ENCODE results near the gene PET117.
A peak's percentile ranks its signal among the peaks of the same experiment; 100 is the strongest.
"Not testable (repeated sequence)": the region's sequence is repeated elsewhere in the genome, so short reads cannot be mapped to it uniquely, and the experiment has no call there.

The PET117 gene

GRCh38 chr20:18137412-18138265, at the start of gene PET117, which contains the start of gene KAT14:
TSS of gene PET117 (plus strand) at chr20:18137863. CDS start at chr20:18137956, 93 bp downstream.
TSS of gene KAT14 (plus strand) at chr20:18137863. CDS start at chr20:18142661, 4,798 bp downstream.
- peak; percentile 87 for DNase-seq (ENCODE audit: low spot score)

GRCh38 chr20:18088298-18088697, 49.4 kb upstream of the PET117 start:
- DNase-seq (ENCODE audit: low spot score): not testable (repeated sequence)

DNA sequence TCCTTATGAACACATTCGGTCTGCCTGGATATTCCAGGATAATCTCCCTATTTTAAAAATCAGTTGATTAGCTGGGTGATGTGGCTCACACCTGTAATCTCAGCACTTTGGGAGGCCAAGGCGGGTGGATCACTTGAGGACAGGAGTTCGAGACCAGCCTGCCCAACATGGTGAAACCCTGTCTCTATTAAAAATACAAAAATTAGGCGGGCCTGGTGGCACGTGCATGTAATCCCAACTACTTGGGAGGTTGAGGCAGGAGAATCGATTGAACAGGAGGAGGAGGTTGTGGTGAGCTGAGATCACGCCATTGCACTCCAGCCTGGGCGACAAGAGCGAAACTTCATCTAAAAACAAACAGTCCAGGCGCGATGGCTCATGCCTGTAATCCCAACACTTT, 48.8 kb upstream of the PET117 start:
- DNase-seq (ENCODE audit: low spot score): not testable (repeated sequence)

DNA sequence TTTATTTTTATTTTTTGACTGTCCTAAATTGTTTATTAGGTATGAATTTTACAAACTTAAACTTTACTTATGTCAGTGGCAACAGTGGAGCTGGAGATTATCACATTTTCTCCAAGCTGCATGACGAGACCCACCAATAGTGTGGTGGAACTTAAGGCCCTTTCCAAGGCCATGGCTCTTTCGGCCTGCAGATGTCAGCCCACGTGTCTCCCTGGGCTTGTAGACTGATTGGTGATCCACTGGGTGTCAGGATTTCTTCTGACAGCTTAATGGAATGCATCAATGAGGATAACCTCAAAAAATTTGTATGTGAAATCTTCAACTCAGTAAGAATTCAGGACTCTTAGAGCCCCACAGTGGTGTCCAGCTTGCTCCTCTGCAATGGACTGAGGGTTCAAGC, 47.6 kb upstream of the PET117 start:
- DNase-seq (ENCODE audit: low spot score): no peak

DNA sequence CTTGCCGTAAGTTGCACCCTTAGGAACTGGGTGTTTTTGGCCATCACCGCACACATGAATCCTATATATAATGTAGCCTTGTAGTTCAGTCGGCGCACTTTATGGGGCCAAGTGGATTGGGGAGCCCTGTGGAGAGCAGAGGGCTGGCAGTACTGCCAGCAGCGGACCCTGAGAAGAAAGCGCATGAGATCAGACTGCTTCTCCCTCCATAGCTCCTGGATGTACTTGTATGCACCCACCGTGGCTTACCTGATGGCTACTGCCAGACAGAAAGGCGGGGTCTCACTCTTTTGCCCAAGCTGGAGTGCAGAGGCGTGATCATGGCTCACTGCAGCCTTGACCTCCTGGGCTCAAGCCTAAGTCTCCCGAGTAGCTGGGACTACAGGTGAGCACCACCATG, 47.2 kb upstream of the PET117 start:
- DNase-seq (ENCODE audit: low spot score): no peak

DNA sequence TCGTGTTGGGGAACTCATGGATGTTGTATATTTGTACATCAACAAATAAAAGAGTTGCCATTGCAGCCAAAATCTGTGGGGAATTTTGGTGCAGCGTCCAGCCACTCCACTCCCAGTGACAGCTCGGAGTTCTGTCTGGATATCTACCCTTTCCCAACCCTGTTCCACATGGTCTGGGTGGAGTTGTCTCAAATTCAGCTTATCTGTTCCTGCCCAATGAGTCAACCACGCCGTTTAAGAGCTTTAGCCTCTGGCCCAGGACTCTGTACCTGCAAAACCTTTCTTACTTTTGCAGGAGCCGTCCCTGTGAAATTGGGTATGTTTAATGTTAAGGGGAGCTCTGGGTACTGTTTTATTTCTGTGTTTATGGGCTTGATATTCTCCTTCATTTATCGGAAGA, 46.0 kb upstream of the PET117 start:
- DNase-seq (ENCODE audit: low spot score): no peak

DNA sequence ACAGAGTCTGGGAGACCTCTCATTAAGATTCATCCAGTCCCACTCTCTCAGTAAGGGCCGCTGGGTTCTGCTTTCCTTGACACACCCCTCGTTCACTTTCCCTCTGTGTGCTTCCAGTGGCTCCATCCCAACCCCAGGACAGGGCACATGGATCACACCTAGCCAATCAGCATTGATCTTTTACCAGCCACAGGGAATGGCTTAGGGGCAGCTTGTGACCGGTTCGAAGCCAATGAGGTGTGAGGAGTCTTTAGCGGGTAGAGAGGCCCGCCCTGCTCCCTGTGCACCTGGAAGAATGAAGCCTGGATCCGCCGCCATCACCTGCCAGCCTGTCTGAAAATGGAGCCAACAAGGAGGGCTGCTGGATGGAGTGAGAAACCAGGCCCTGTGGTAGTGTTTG, 44.8 kb upstream of the PET117 start:
- DNase-seq (ENCODE audit: low spot score): no peak

DNA sequence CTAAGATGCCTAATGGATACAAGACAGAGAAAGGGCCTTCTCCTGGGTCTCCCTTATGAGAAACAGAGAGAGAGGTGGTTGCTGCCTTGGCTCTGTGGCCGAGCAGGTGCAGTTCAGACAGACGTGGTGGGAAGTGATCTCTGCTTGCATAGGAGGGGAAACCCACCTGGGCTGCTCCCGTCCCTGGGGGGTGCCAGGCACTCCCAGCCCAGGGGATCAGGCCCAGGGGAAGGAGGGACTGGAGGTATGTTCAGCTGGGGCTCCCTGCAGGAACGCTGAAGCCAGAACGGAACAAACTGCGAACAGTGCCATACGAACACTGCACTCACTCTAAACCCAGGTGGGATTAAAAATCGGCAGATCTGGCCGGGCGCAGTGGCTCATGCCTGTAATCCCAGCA, 44.3 kb upstream of the PET117 start:
- no peak for DNase-seq (ENCODE audit: low spot score)

DNA sequence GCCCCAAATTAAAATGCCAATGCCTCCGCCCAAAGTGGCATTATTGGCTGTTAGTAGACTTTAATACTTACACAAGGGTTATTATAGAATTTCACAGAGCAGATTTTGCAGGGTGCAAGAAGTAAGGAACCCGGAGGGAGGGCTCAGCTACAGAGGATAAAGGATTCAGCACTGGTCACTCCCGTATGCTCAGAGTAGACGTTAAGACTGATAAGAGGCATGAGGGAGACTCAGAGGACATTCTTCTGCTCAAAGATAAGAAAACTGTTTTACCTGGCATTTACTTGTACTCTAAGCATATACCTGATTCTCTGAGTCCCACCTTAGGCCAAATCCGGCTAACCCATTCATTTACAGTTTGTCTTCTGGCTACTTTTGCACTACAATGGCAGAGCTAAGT, 43.5 kb upstream of the PET117 start:
- no peak for DNase-seq (ENCODE audit: low spot score)

DNA sequence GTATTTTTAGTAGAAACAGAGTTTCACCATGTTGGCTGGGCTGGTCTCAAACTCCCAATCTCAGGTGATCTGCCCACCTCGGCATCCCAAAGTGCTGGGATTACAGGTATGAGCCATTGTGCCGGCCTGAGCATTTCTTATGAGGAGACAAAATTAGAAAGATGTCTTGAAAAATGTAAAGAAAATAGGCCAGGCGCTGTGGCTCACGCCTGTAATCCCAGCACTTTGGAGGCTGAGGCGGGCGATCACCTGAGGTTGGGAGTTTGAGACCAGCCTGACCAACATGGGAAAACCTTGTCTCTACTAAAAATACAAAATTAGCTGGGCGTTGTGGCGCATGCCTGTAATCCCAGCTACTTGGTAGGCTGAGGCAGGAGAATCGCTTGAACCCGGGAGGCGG, 37.1 kb upstream of the PET117 start:
- not testable (repeated sequence) for DNase-seq (ENCODE audit: low spot score)

DNA sequence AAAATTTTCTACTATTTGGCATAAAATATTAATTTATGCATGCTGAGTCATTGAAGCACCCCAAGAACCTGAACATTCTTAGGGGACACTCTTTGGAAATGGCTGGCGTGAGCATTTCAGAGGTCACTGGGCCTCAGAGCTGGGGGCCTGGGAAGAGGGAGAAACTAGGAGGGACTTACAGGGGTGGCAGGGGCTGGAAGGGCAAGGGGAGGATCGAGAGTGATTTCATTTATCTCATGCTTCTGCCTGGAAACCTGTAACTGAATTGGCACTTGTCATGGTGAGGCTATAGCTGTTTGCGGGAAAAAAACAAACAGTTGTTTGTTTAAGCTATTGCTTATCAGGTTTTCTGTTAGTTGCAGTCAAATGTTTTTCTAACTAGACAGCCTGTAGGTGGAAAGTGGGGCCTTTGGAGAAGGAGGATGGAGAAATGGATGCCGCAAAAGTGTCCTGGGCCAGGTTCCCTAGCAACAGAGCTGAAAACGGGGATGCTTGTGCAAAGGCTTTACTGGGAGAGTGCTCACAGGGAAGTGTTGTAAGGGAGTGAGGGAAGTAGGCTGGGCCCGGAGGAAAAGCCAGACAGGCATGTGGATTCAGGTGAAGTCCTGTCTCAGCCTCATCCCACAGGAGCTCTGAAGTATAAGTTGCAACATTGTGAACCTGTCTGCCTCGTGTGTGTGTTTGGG, 36.4 kb upstream of the PET117 start:
- DNase-seq (ENCODE audit: low spot score): no peak

DNA sequence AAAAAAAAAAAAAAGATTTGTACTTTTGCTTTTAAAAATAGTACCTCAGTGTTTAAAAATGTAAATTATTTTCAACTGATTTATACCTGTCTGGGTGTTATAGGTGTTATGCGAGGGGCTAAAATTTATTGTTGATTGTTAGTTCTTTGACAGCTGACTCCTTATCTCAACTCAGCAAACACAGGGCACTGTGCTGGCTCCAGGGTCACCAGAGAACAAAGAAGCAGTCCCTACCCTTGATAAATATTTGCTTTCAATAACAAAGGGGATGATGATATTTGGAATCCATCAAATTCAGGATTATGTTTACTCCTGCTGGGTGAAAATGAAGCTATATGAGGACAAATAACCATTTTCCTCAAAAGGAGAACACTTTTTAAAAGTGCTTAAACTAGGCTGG, 34.2 kb upstream of the PET117 start:
- no peak for DNase-seq (ENCODE audit: low spot score)

GRCh38 chr20:18108326-18108725, 29.3 kb upstream of the PET117 start:
- no peak for DNase-seq (ENCODE audit: low spot score)

DNA sequence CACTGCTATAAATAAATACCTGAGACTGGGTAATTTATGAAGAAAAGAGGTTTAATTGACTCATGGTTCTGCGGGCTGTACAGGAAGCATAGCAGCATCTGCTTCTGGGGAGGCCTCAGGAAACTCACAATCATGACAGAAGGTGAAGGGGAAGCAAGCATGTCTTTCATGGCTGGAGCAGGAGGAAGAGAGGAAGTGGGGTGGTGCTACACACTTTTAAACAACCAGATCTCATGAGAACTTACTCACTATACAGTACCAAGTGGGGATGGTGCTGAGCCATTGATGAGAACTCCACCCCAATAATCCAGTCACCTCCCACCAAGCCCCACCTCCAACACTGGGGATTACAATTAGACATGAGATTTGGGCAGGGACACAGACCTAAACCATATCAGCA, 9.1 kb upstream of the PET117 start:
- DNase-seq (ENCODE audit: low spot score): not testable (repeated sequence)

- no peak for DNase-seq (ENCODE audit: low spot score)
These were observed 5.0 kb upstream of the PET117 start for GRCh38 chr20:18132663-18133062.

GRCh38 chr20:18133962-18134361, 3.7 kb upstream of the PET117 start:
- DNase-seq (ENCODE audit: low spot score): no peak

DNA sequence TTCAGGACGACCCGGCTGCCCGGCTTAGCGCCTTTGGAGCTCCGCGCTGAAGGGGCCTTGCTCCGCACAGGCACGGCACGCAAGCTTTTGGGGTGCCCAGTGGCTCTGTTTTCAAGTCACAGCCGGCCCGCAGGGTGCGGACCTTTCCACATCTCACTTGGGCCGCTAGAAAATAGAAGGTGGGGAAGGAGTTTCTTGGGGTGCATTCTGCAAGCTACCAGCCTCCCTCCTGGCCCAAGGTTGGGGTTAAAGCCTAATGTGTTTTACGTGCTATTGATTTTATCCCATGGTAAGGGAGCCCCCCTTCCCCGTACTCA, 561 bp downstream of the PET117 start:
- no peak for DNase-seq (ENCODE audit: low spot score)

DNA sequence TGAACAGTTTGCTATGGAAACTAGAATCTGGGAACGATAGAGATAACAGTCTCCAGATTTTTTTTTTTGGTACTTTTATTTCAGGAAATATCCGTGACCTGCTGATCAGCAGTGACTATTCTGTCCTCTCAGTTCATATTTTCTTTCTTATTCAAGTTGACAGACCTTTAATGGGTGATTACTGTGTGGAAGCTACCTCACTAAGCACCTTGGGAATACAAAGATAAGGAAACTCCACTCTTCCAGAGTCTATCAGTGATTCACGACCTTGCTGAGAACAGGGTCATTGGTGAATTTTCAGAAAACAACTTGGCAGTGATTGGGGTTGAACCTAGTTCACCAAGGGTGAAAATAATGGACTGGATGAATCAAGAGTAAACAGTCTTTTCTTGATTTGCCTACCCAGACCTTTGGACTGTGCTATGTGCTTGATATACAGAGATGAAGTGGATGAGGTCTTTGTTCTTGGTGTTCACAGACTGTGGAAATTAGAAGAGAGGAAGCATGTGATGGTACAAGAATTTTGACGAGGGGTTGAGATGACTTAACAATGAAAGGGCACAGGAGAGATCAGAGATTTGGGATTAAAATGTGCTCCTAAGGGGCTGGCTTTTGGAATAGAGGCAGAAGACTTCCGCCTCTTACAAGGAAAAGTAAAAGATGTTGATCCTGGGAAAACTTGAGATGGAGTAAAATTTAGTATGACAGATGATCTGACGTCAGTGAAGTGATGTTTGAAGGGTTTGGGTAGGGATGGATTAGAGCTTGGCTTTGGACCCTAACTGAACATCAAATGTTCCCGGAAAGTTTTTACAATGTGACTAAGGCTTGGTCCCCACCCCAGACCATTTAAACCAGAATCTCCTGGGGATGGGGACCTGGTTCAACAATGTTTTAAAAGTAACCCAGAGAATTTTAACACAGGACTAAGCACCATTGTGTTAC, 1.2 kb downstream of the PET117 start:
- DNase-seq (ENCODE audit: low spot score): no peak

DNA sequence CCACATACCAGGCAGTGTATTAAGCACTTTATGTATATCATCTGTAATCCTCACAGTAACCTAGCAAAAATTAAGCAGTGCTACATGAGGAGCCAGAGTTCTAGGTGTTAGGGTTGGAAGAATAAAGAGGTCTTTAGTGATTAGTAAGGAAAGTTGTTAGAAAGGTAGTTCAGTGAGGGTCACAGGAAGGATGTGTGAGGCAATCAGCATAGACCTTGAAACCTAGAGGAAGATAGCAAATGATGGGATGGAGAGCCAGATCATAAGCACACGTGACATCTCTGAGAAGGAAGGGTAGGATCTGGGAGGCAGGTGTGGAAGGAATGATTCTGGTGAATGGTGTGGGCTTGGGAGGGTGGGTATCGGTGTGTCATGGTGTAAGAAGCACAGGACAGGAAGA, 2.2 kb downstream of the PET117 start:
- no peak for DNase-seq (ENCODE audit: low spot score)

GRCh38 chr20:18144541-18145099, 7.0 kb downstream of the PET117 start:
- no peak for DNase-seq (ENCODE audit: low spot score)

DNA sequence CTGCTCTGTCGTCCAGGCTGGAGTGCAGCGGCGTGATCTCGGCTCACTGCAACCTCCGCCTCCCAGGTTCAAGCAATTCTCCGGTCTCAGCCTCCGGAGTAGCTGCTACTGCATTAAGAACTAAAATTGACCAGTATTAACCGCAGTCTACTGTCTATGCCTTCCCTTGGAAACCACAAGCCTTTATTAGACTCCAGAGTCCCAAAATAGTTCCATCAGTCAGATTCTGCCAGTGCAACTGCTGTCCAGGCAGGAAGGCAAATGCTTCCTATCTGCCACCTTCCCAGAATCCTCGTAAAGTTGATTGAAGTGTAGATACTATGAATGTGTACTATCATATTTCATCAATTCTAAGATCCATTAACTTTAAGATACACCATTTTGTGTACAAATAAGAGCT, 16.7 kb downstream of the PET117 start:
- no peak for DNase-seq (ENCODE audit: low spot score)

DNA sequence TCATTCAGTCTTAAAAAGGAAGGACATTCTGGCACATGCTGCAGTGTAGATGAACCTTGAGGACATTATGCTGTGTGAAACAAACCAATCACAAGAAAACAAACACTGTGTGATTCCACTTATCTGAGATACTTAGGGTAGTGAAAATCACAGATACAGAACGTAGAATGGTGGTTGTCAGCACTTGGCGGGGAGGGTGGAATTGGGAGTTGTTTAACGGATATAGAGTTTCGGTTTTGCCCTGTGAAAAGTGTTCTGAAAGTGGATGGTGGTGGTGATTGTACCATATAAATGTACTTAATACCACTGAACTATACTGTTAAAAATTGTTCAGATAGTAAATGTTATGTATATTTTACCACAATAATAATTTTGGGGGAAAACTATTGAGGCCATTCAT, 18.4 kb downstream of the PET117 start:
- no peak for DNase-seq (ENCODE audit: low spot score)

All from germinal center (tissue), 1 donor.